ENCODE measurements around the gene ADAMTSL2. TPM values are rescaled to one million over a fixed set of nuclear protein-coding genes. Genes with fewer than 3 reads are reported as not detected.
A peak's percentile ranks its signal among the peaks of the same experiment; 100 is the strongest.

ADAMTSL2 gene
- total and polyA plus RNA-seq, 2 of the 13 experiments (the other 11 are each of a cell fraction or from before 2014, with no cell fraction given), result 1.9 to 3.8 TPM

GRCh38 chr9:133506653-133507038, 27.9 kb upstream of the ADAMTSL2 start (continued):
- TF ChIP-seq, protein P1, sequence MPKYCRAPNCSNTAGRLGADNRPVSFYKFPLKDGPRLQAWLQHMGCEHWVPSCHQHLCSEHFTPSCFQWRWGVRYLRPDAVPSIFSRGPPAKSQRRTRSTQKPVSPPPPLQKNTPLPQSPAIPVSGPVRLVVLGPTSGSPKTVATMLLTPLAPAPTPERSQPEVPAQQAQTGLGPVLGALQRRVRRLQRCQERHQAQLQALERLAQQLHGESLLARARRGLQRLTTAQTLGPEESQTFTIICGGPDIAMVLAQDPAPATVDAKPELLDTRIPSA (CRISPR knock-in tag; IDR thresholded peaks at IDR 0.05; ENCODE audit: borderline replicate concordance), result no peak
- TF ChIP-seq GTF3A (CRISPR knock-in tag; conservative IDR thresholded peaks at IDR 0.05) (no peak), ZNF101 (CRISPR knock-in tag; IDR thresholded peaks at IDR 0.05; ENCODE audit: borderline replicate concordance, low read depth) (0 out of 2 replicates have a peak, but pooled peaks have one; percentile 21), ZNF766 (CRISPR knock-in tag; IDR thresholded peaks at IDR 0.05; ENCODE audit: borderline replicate concordance) (peak; percentile 72; the same call in 1 of the 2 replicates), TP53 (CRISPR knock-in tag; conservative IDR thresholded peaks at IDR 0.05) (peak; percentile 84; the same call in 1 of the 2 replicates), HMG20A (CRISPR knock-in tag; IDR thresholded peaks at IDR 0.05; ENCODE audit: borderline replicate concordance) (peak; percentile 78; the same call in 1 of the 2 replicates), SRSF4 (IDR thresholded peaks at IDR 0.05; ENCODE audit: low read depth, low read length, poor library complexity, severe bottlenecking) (no peak), SOX13 (IDR thresholded peaks at IDR 0.05) (no peak), SOX13 (CRISPR knock-in tag; conservative IDR thresholded peaks at IDR 0.05 in 1 of 2, IDR thresholded peaks at IDR 0.05 in 1 of 2) (peak in 1 of 2 experiments; percentile 77; a peak in 2 of 4 replicates), ZNF816 (CRISPR knock-in tag; IDR thresholded peaks at IDR 0.05; ENCODE audit: borderline replicate concordance) (0 out of 2 replicates have a peak, but pooled peaks have one; percentile 22), SETDB1 (CRISPR knock-in tag; IDR thresholded peaks at IDR 0.05; ENCODE audit: borderline replicate concordance) (no peak), ZNF724P (CRISPR knock-in tag; IDR thresholded peaks at IDR 0.05; ENCODE audit: borderline replicate concordance) (peak; percentile 86; the same call in 1 of the 2 replicates), ZSCAN29 (CRISPR knock-in tag; conservative IDR thresholded peaks at IDR 0.05) (no peak), BCL3 (CRISPR knock-in tag; IDR thresholded peaks at IDR 0.05) (no peak), ZNF672 (CRISPR knock-in tag; IDR thresholded peaks at IDR 0.05) (no peak), ZNF10 (CRISPR knock-in tag; IDR thresholded peaks at IDR 0.05; ENCODE audit: borderline replicate concordance, low read depth) (no peak), SP2 (CRISPR knock-in tag; IDR thresholded peaks at IDR 0.05) (no peak), ELF1 (CRISPR knock-in tag; IDR thresholded peaks at IDR 0.05) (peak; percentile 34; the same call in 1 of the 2 replicates), ZNF350 (CRISPR knock-in tag; IDR thresholded peaks at IDR 0.05; ENCODE audit: borderline replicate concordance, low read depth) (peak; percentile 53), CEBPB (IDR thresholded peaks at IDR 0.05; ENCODE audit: borderline replicate concordance, low read depth, low read length) (no peak), ZNF616 (CRISPR knock-in tag; IDR thresholded peaks at IDR 0.05; ENCODE audit: low read depth) (no peak), NFYC (CRISPR knock-in tag; IDR thresholded peaks at IDR 0.05) (no peak), ZNF414 (CRISPR knock-in tag; IDR thresholded peaks at IDR 0.05) (no peak; the same call in 1 of the 2 replicates), TBP (CRISPR knock-in tag; IDR thresholded peaks at IDR 0.05) (no peak; the same call in 1 of the 2 replicates), ZNF737 (CRISPR knock-in tag; IDR thresholded peaks at IDR 0.05; ENCODE audit: borderline replicate concordance) (no peak)
- TF ChIP-seq, protein P2, sequence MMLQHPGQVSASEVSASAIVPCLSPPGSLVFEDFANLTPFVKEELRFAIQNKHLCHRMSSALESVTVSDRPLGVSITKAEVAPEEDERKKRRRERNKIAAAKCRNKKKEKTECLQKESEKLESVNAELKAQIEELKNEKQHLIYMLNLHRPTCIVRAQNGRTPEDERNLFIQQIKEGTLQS (CRISPR knock-in tag; IDR thresholded peaks at IDR 0.05), result no peak
